HepG2 (cell line): ENCODE data around the gene MYO15A. TPM values are rescaled to one million over a fixed set of nuclear protein-coding genes. Genes with fewer than 3 reads are reported as not detected.
A peak's percentile ranks its signal among the peaks of the same experiment; 100 is the strongest.

Experiments used
- ATAC-seq: fragments of 200-7000 bp; cut with Tn5 transposase; 3 replicates; pipeline ENCODE4 v1.9.1; 2020; ENCODE audit warnings: mild to moderate bottlenecking, moderate library complexity
- BruUV-seq: library from RNA; stranded (reverse); fragments of 400-500 nt; replicated peaks from 2 replicates; lab custom pipeline; 2021; lab: Mats Ljungman, UMichigan
- CTCF ChIA-PET: fragments of 300-600 bp; formaldehyde crosslinking; extraction: SDS; loops from one replicate; lab custom pipeline; 2021; ENCODE audit warnings: low total read pairs, inconsistent platforms, low intra/inter-chr PET ratio; lab: Yijun Ruan, JAX
- POLR2A ChIA-PET: fragments of 350-600 bp; sonication (Branson Sonifier 250); formaldehyde crosslinking; loops from one replicate; lab custom pipeline; 2020; ENCODE audit warnings: antibody characterized with exemption, inconsistent platforms; lab: Yijun Ruan, JAX
- DNase-seq: peaks from one replicate; pipeline ENCODE4 v3.0.0-alpha.2; 2015; ENCODE audit warnings: low spot score
- FAIRE-seq: peaks from 3 replicates; lab custom pipeline; 2011; peaks lifted over from hg19 to GRCh38; lab: Jason Lieb, UNC
- H2AFZ ChIP-seq: one replicate; pipeline ENCODE4 v1.6.1; 2011; ENCODE audit warnings: low read length, inconsistent platforms
- H3K27ac ChIP-seq: fragments of 300-600 bp; 3 replicates; pipeline ENCODE4 v1.8.0; 2011; ENCODE audit warnings: mixed run types, mild to moderate bottlenecking, mixed read lengths, low read length, inconsistent platforms; ENCODE audit not compliant: insufficient read depth; ENCODE audit errors: extremely low read length
- H3K27me3 ChIP-seq, 2 experiments: fragments of 200-600 bp in 1 of 2; 2 replicates in 1 of 2; 3 replicates in 1 of 2; pipeline versions ENCODE4 v1.6.0 to v1.8.0; 2011; ENCODE audit warnings: low read length in 2 of 2, mild to moderate bottlenecking in 2 of 2, moderate library complexity in 2 of 2, inconsistent platforms in 1 of 2; ENCODE audit not compliant: insufficient read depth in 2 of 2, control insufficient read depth in 1 of 2
- H3K36me3 ChIP-seq, 2 experiments: fragments of 200-600 bp in 1 of 2; replicated peaks in 1 of 2; 2 replicates in 1 of 2; 3 replicates in 1 of 2; pipeline versions ENCODE4 v1.5.1 to v1.8.0; 2011; ENCODE audit warnings: low read length in 2 of 2, inconsistent platforms in 1 of 2; ENCODE audit not compliant: insufficient read depth in 2 of 2, control insufficient read depth in 1 of 2
- H3K4me1 ChIP-seq: 2 replicates; pipeline ENCODE4 v1.5.1; 2012; ENCODE audit warnings: low read length, inconsistent platforms; ENCODE audit not compliant: insufficient read depth
- H3K4me2 ChIP-seq: 2 replicates; pipeline ENCODE4 v1.6.0; 2011; ENCODE audit warnings: low read depth, low read length, inconsistent platforms
- H3K4me3 ChIP-seq, 3 experiments: fragments of 200-600 bp in 1 of 3; sonication (generic), shearing (Covaris generic) in 1 of 3; replicated peaks in 1 of 3; 2 replicates each; pipeline ENCODE4 v1.5.1; 2011 to 2016; ENCODE audit warnings: low read length in 3 of 3, inconsistent platforms in 2 of 3, low read depth in 2 of 3, mild to moderate bottlenecking in 2 of 3, control low read depth in 1 of 3, mixed read lengths in 1 of 3; ENCODE audit not compliant: insufficient read depth in 1 of 3
- H3K79me2 ChIP-seq: one replicate; pipeline ENCODE4 v1.6.1; 2011; ENCODE audit warnings: low read length, inconsistent platforms; ENCODE audit not compliant: insufficient read depth
- H3K9ac ChIP-seq: 2 replicates; pipeline ENCODE4 v1.6.0; 2011; ENCODE audit warnings: mild to moderate bottlenecking, low read depth, low read length, inconsistent platforms; ENCODE audit not compliant: insufficient read depth
- H3K9me3 ChIP-seq: 2 replicates; pipeline ENCODE4 v1.5.1; 2012; ENCODE audit warnings: mild to moderate bottlenecking, low read length
- H4K20me1 ChIP-seq: 2 replicates; pipeline ENCODE4 v1.6.0; 2011; ENCODE audit warnings: inconsistent platforms, mild to moderate bottlenecking, low read length, moderate library complexity; ENCODE audit not compliant: insufficient read depth
- PAWR ChIP-seq: sonication (generic); formaldehyde crosslinking; IDR thresholded peaks from 2 replicates; pipeline ENCODE4 v1.4.0; 2020; ENCODE audit warnings: missing genetic modification reagents, mild to moderate bottlenecking, borderline replicate concordance
- SAP130 ChIP-seq: IDR thresholded peaks from 2 replicates; pipeline ENCODE4 v1.6.1; 2016; ENCODE audit warnings: low read depth
- ZNF34 ChIP-seq: sonication (generic); formaldehyde crosslinking; IDR thresholded peaks from 2 replicates; pipeline ENCODE4 v1.4.0; 2020; ENCODE audit warnings: mild to moderate bottlenecking, missing genetic modification reagents, borderline replicate concordance
- WGBS: methylation state at CpG from one replicate; pipeline ENCODE4 v1.1.6; 2017; ENCODE audit warnings: low lambda C conversion rate; 5-methylcytosine and 5-hydroxymethylcytosine counted together
- in situ Hi-C: cut with HindIII; loops from 2 replicates; pipeline ENCODE4 v1.10.0; 2017; ENCODE audit warnings: low pct_unique_long_range_greater_than_20kb; ENCODE audit not compliant: extremely low pct_ligation_motif_present
- intact Hi-C: fragments of 100-400 bp; cut with micrococcal nuclease; formaldehyde crosslinking; loops from one replicate; pipeline ENCODE4 v1.10.0; 2022; ENCODE audit not compliant: unreplicated experiment
- polyA plus RNA-seq, 8 experiments: library from polyadenylated mRNA; depleted of rRNA in 3 of 8; stranded (reverse) in 7 of 8; unstranded in 1 of 8; fragments of >200 nt; fragmentation: Illumina TruSeq in 4 of 8; extraction: Trizol in 4 of 8; gene quantifications; 2 replicates each; pipeline versions ENCODE4 v1.2.1 to v1.2.3, GENCODE V29; 2011 to 2016; ENCODE audit warnings: low read depth in 4 of 8, missing spikeins in 1 of 8, mixed read lengths in 1 of 8; ENCODE audit not compliant: insufficient read depth in 1 of 8
- total RNA-seq, 5 experiments: library from RNA; depleted of rRNA; stranded (reverse); fragments of >200 nt; fragmentation: Illumina TruSeq; extraction: Trizol; gene quantifications; 2 replicates each; pipeline ENCODE4 v1.2.3, GENCODE V29; 2016; ENCODE audit warnings: low read depth in 1 of 5
- TF ChIP-seq, protein P1 (sequence below): sonication (generic); formaldehyde crosslinking; IDR thresholded peaks from 2 replicates; pipeline ENCODE4 v1.4.0; 2020; ENCODE audit warnings: missing genetic modification reagents
- TF ChIP-seq, protein P2 (sequence below): IDR thresholded peaks from 2 replicates; pipeline ENCODE4 v1.6.1; 2012; ENCODE audit warnings: inconsistent platforms
- TF ChIP-seq, protein P3 (sequence below): sonication (generic); formaldehyde crosslinking; IDR thresholded peaks from 2 replicates; pipeline ENCODE4 v1.8.1; 2023; ENCODE audit warnings: mild to moderate bottlenecking, moderate library complexity, missing genetic modification reagents

Gene MYO15A
- total and polyA plus RNA-seq, 2 of the 13 experiments (the other 11 are each of a cell fraction or from before 2014, with no cell fraction given) = 0.07 to 0.20 TPM

DNA sequence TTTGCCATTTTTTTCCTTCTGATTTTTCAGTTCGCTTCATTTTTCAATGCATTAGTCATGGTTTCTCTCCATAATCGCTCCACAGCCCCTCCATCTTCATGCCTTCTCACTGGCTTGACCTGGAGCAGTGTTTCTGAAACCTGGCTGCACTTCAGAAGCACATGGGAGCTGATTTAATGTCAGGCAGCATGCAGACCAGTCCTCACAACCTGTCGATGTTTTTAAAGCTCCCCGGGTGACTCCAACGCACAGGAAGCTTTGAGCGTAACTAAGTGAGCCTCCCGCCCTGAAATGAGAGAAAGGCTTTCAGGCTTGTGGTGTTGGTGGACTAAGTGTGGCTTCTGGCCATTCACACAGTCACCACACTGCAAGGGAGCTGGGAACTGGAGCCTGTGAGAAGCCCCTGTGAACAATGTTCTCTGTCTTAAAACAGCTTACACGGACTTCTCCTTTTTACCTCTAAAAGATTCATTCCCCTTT is 37.7 kb upstream of the MYO15A start:
- H3K27ac ChIP-seq = peak overlapping the region; percentile 47
- H3K4me3 ChIP-seq = peak overlapping the region; percentile 6 to 53 (median 39); a peak in 4 of 6 replicates
- FAIRE-seq = no peak
- in situ Hi-C loops = no loop called here
- POLR2A ChIA-PET = interaction anchor here (0.9 kb wide), 1 partner anchor 9 kb away, joined by 3 read pairs; no protein-coding TSS in a partner anchor
- peaks cover 39% of the 10 kb centered on the region for H3K4me1 ChIP-seq
- intact Hi-C loops = no loop called here
- H3K79me2 ChIP-seq = no peaks in the 10 kb centered on the region
- 10% methylated on average over 8 of the region's 8 CpGs for WGBS
- BruUV-seq = no TSS peak
- H3K4me2 ChIP-seq = peak overlapping the region; percentile 72
- H2AFZ ChIP-seq = peak overlapping the region; percentile 80
- H3K9ac ChIP-seq = no peak overlapping the region
- CTCF ChIA-PET = no interaction called here
- no peaks in the 10 kb centered on the region for H3K27me3 ChIP-seq
- H4K20me1 ChIP-seq = no peaks in the 10 kb centered on the region
- DNase-seq = no peak
- H3K9me3 ChIP-seq = no peaks in the 10 kb centered on the region
- peak; percentile 81 for ATAC-seq
- H3K36me3 ChIP-seq = peaks cover 1 to 3% of the 10 kb centered on the region in 2 experiments; a peak in 1 of 5 replicates
- TF ChIP-seq ZNF34 (CRISPR knock-in tag) (no peak), SAP130 (0 out of 2 replicates have a peak, but pooled peaks have one; percentile 21), PAWR (CRISPR knock-in tag) (no peak)
- TF ChIP-seq, protein P1, sequence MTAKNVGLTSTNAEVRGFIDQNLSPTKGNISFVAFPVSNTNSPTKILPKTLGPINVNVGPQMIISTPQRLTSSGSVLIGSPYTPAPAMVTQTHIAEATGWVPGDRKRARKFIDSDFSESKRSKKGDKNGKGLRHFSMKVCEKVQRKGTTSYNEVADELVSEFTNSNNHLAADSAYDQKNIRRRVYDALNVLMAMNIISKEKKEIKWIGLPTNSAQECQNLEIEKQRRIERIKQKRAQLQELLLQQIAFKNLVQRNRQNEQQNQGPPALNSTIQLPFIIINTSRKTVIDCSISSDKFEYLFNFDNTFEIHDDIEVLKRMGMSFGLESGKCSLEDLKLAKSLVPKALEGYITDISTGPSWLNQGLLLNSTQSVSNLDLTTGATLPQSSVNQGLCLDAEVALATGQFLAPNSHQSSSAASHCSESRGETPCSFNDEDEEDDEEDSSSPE (CRISPR knock-in tag) = 0 out of 2 replicates have a peak, but pooled peaks have one; percentile 10
- TF ChIP-seq, protein P2, sequence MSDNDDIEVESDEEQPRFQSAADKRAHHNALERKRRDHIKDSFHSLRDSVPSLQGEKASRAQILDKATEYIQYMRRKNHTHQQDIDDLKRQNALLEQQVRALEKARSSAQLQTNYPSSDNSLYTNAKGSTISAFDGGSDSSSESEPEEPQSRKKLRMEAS = 0 out of 2 replicates have a peak, but pooled peaks have one; percentile 32
- TF ChIP-seq, protein P3, sequence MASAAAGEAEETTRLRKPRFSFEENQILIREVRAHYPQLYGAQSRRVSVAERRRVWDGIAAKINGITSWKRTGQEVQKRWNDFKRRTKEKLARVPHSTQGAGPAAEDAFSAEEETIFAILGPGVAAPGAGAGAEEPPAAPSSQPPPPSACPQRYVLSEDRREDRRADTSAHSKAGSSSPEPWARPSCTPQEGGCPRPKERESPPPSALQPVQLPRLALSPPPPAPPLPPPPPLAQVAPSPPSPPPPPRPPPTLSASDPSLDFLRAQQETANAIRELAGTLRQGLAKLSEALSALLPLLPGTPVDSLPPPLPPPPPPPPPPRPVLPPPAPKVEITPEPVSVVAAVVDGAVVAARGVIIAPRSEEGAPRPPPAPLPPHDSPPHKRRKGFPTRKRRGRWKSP (CRISPR knock-in tag) = 0 out of 2 replicates have a peak, but pooled peaks have one; percentile 5
